Astrocyte (in vitro differentiated cells and primary cell): ENCODE results near the gene NACC1. TPM values are rescaled to one million over a fixed set of nuclear protein-coding genes. Genes with fewer than 3 reads are reported as not detected.

Experiments
- DNase-seq: peaks from one replicate; pipeline ENCODE4 v3.0.0-alpha.2; 2010; ENCODE audit warnings: low read depth
- FAIRE-seq: peaks from 2 replicates; lab custom pipeline; 2011; peaks lifted over from hg19 to GRCh38; lab: Jason Lieb, UNC
- H2AFZ ChIP-seq: 2 replicates; pipeline ENCODE4 v1.6.0; 2012; ENCODE audit warnings: low read depth, low read length, inconsistent platforms
- H3K27ac ChIP-seq: 2 replicates; pipeline ENCODE4 v1.5.1; 2011; ENCODE audit warnings: low read depth, low read length, inconsistent platforms
- H3K27me3 ChIP-seq: 2 replicates; pipeline ENCODE4 v1.6.0; 2011; ENCODE audit warnings: low read length, inconsistent platforms; ENCODE audit not compliant: insufficient read depth
- H3K36me3 ChIP-seq: 2 replicates; pipeline ENCODE4 v1.5.1; 2011; ENCODE audit warnings: low read length, inconsistent platforms; ENCODE audit not compliant: insufficient read depth
- H3K4me1 ChIP-seq: 2 replicates; pipeline ENCODE4 v1.5.1; 2011; ENCODE audit warnings: low read length, inconsistent platforms; ENCODE audit not compliant: insufficient read depth
- H3K4me2 ChIP-seq: 2 replicates; pipeline ENCODE4 v1.6.0; 2012; ENCODE audit warnings: low read length, inconsistent platforms
- H3K4me3 ChIP-seq: 2 replicates; pipeline ENCODE4 v1.5.1; 2011; ENCODE audit warnings: low read depth, mild to moderate bottlenecking, low read length, inconsistent platforms; ENCODE audit not compliant: insufficient read depth
- H3K79me2 ChIP-seq: 2 replicates; pipeline ENCODE4 v1.6.0; 2012; ENCODE audit warnings: mild to moderate bottlenecking, low read length, inconsistent platforms; ENCODE audit not compliant: insufficient read depth
- H3K9ac ChIP-seq: 2 replicates; pipeline ENCODE4 v1.6.0; 2012; ENCODE audit warnings: mild to moderate bottlenecking, low read length, inconsistent platforms
- H3K9me3 ChIP-seq: 2 replicates; pipeline ENCODE4 v1.5.1; 2012; ENCODE audit warnings: low read depth, mild to moderate bottlenecking, low read length, inconsistent platforms; ENCODE audit not compliant: insufficient read depth
- H4K20me1 ChIP-seq: 2 replicates; pipeline ENCODE4 v1.6.0; 2012; ENCODE audit warnings: low read length, inconsistent platforms; ENCODE audit not compliant: insufficient read depth
- H3K27ac Mint-ChIP-seq: one replicate; pipeline ENCODE4 v1.8.0; 2021; ENCODE audit warnings: mild to moderate bottlenecking, mixed read lengths; ENCODE audit not compliant: unreplicated experiment
- H3K27me3 Mint-ChIP-seq: one replicate; pipeline ENCODE4 v1.8.0; 2021; ENCODE audit warnings: low read depth, mixed read lengths; ENCODE audit not compliant: unreplicated experiment
- H3K36me3 Mint-ChIP-seq: one replicate; pipeline ENCODE4 v1.8.0; 2021; ENCODE audit warnings: low read depth, mixed read lengths; ENCODE audit not compliant: unreplicated experiment
- H3K4me1 Mint-ChIP-seq: one replicate; pipeline ENCODE4 v1.8.0; 2021; ENCODE audit warnings: low read depth, mixed read lengths; ENCODE audit not compliant: unreplicated experiment
- H3K4me3 Mint-ChIP-seq: one replicate; pipeline ENCODE4 v1.8.0; 2021; ENCODE audit warnings: mild to moderate bottlenecking, moderate library complexity, mixed read lengths; ENCODE audit not compliant: unreplicated experiment
- H3K9me3 Mint-ChIP-seq: one replicate; pipeline ENCODE4 v1.8.0; 2021; ENCODE audit warnings: mild to moderate bottlenecking, mixed read lengths; ENCODE audit not compliant: unreplicated experiment
- EZH2 ChIP-seq: IDR thresholded peaks from 2 replicates; pipeline ENCODE4 v1.6.1; 2012; ENCODE audit warnings: mild to moderate bottlenecking, low read length, inconsistent platforms; ENCODE audit not compliant: insufficient read depth
- total RNA-seq: library from RNA; stranded (reverse); gene quantifications from 2 replicates; pipeline ENCODE4 v1.2.1, GENCODE V29; 2021
- TF ChIP-seq, protein P1 (sequence below): IDR thresholded peaks from 2 replicates; pipeline ENCODE4 v1.5.1; 2011; ENCODE audit warnings: low read depth, mild to moderate bottlenecking, inconsistent platforms, low read length, moderate library complexity; ENCODE audit not compliant: insufficient read depth

The NACC1 gene
- total RNA-seq, 1 donor from 2014 or later: 104 TPM

DNA sequence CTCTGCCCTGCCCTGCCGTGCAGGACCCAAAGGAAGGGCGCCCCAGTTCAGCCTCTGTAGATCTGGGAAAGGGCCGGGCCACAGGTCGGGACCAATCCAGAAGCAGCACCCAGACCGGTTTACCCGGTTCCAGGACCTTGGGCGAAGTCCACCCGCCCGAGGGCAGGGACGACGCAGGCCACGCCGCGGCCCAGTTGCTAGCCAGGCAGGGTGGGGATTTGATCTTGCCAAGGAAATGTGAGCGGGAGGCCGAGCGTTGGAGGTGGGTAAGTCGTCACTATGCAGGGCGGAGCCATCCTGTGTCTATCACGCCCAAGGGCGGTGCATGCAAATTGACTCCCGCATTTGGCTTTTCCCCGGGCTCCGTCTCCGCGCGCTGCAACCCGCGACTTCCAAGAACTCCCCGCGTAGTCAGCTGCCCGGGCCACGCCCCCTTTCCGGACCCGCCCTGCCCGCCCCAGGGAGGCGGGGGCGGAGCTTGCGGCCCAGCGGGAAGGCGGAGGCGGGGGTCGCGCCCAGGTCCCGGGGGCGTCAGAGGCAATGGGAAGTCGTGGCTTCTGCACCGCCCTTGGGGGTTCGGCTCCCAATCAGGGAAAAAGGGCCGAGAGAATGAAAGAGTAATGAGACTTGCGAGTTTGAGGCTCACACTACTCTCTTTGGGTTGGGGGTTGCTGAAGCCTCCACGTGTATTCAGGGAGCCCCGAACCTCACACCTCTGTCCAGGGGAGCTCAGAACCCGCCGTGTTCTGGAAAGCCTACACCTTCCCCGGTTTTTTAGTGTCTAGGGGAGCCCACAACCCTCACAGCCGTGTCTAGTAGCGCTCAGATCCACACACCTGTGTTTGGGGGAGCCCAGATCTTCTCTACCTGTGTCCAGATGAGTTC is 44.9 kb downstream of the NACC1 start:
- Mint-ChIP-seq H3K27ac (peak overlapping the region; percentile 99), H3K4me1 (peaks cover 28% of the 10 kb centered on the region), H3K27me3 (no peaks in the 10 kb centered on the region), H3K36me3 (no peaks in the 10 kb centered on the region), H3K4me3 (peak overlapping the region; percentile 78), H3K9me3 (no peaks in the 10 kb centered on the region)
- peak overlapping the region; percentile 90 for H3K27ac ChIP-seq
- H4K20me1 ChIP-seq: no peaks in the 10 kb centered on the region
- peaks cover 48% of the 10 kb centered on the region for H3K4me1 ChIP-seq
- peak; percentile 96 for DNase-seq
- H3K4me3 ChIP-seq: peak overlapping the region; percentile 43
- no peaks in the 10 kb centered on the region for H3K27me3 ChIP-seq
- FAIRE-seq: no peak
- peak overlapping the region; percentile 83 for H3K4me2 ChIP-seq
- no peak for TF ChIP-seq EZH2
- TF ChIP-seq, protein P1, sequence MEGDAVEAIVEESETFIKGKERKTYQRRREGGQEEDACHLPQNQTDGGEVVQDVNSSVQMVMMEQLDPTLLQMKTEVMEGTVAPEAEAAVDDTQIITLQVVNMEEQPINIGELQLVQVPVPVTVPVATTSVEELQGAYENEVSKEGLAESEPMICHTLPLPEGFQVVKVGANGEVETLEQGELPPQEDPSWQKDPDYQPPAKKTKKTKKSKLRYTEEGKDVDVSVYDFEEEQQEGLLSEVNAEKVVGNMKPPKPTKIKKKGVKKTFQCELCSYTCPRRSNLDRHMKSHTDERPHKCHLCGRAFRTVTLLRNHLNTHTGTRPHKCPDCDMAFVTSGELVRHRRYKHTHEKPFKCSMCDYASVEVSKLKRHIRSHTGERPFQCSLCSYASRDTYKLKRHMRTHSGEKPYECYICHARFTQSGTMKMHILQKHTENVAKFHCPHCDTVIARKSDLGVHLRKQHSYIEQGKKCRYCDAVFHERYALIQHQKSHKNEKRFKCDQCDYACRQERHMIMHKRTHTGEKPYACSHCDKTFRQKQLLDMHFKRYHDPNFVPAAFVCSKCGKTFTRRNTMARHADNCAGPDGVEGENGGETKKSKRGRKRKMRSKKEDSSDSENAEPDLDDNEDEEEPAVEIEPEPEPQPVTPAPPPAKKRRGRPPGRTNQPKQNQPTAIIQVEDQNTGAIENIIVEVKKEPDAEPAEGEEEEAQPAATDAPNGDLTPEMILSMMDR: no peak
- peak overlapping the region; percentile 82 for H2AFZ ChIP-seq
- no peaks in the 10 kb centered on the region for H3K79me2 ChIP-seq
- H3K9me3 ChIP-seq: no peaks in the 10 kb centered on the region
- peak overlapping the region; percentile 70 for H3K9ac ChIP-seq
- H3K36me3 ChIP-seq: no peaks in the 10 kb centered on the region

DNA sequence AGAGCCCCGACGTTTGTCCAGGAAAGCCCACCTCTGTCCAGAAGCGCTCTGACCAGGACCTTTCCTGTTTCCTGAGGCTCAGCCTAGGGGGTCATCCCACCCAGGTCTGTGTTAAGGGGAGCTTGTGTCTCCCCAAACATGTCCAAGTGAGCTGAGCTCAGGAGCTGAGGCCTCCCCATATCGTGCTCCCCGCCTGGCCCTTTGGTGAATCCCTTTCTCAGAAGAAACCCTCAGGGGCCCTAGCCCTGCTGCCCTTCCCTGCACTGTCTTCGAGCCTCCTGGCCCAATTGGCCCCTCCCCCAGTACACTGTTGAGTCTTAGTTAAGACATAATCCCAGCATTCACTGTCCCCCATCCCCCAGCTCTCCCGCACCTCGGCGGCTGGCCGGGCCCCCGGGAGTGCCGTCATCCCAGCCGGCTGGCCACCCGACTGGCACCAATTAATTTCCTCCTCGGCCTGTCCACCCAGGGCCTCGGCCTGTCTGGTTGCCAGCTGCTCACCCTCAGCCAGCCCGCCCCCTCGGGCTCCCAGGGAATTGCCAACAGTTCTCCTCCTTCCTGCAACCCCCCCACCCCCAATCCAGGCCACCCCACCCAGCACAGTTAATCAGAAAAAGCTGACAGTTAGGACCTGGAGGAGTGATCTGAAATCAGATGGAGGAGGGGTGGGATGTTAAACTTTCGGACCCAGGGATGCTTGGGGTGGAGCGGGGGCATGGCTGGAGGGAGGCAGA is 45.7 kb downstream of the NACC1 start:
- H4K20me1 ChIP-seq: no peaks in the 10 kb centered on the region
- H3K4me1 Mint-ChIP-seq: peaks cover 28% of the 10 kb centered on the region
- H3K9me3 ChIP-seq: no peaks in the 10 kb centered on the region
- peak overlapping the region; percentile 99 for H3K27ac Mint-ChIP-seq
- no peaks in the 10 kb centered on the region for H3K36me3 Mint-ChIP-seq
- peak overlapping the region; percentile 32 for H3K4me3 ChIP-seq
- peak overlapping the region; percentile 90 for H3K27ac ChIP-seq
- H3K4me3 Mint-ChIP-seq: peak overlapping the region; percentile 78
- H2AFZ ChIP-seq: peak overlapping the region; percentile 82
- H3K27me3 ChIP-seq: no peaks in the 10 kb centered on the region
- H3K79me2 ChIP-seq: no peaks in the 10 kb centered on the region
- TF ChIP-seq EZH2: no peak
- TF ChIP-seq, protein P1: no peak
- H3K9ac ChIP-seq: peak overlapping the region; percentile 70
- peaks cover 51% of the 10 kb centered on the region for H3K4me1 ChIP-seq
- FAIRE-seq: no peak
- no peaks in the 10 kb centered on the region for H3K27me3 Mint-ChIP-seq
- peak overlapping the region; percentile 83 for H3K4me2 ChIP-seq
- H3K36me3 ChIP-seq: no peaks in the 10 kb centered on the region
- DNase-seq: peak; percentile 70
- H3K9me3 Mint-ChIP-seq: no peaks in the 10 kb centered on the region
